A549 (cell line): ENCODE results near the gene PTBP1.

ENCODE experiments used
- BCL3 ChIP-seq: fragments of >200 bp; sonication (Bioruptor Twin); formaldehyde crosslinking; IDR thresholded peaks from 3 replicates; pipeline ENCODE4 v1.6.1; 2016
- CEBPB ChIP-seq, 2 experiments: fragments of >200 bp in 1 of 2; sonication (Bioruptor Twin) in 1 of 2; formaldehyde crosslinking in 1 of 2; IDR thresholded peaks; 2 replicates each; pipeline ENCODE4 v1.6.1; 2012 to 2016
- CHD2 ChIP-seq: fragments of 150-350 bp; IDR thresholded peaks from 2 replicates; pipeline ENCODE4 v1.6.1; 2014; ENCODE audit warnings: low read length; ENCODE audit not compliant: partially characterized antibody
- CTCF ChIP-seq: fragments of >200 bp; sonication (Bioruptor Twin); formaldehyde crosslinking; IDR thresholded peaks from 3 replicates; pipeline ENCODE4 v1.5.1; 2016
- E2F6 ChIP-seq: IDR thresholded peaks from 2 replicates; pipeline ENCODE4 v1.6.1; 2012; ENCODE audit warnings: low read depth, borderline replicate concordance
- MAZ ChIP-seq: fragments of 150-350 bp; IDR thresholded peaks from 2 replicates; pipeline ENCODE4 v1.6.1; 2014; ENCODE audit warnings: antibody characterized with exemption, low read depth, low read length, borderline replicate concordance

- TF ChIP-seq CTCF (no peak), CHD2 (no peak), BCL3 (no peak), E2F6 (no peak), CEBPB (IDR thresholded peaks at IDR 0.05) (no peak), MAZ (no peak)
Observed at GRCh38 chr19:754530-754929, 42.7 kb upstream of the PTBP1 start.
